MM.1S (cell line): Measurements from ENCODE around the gene EPB41L2.

Experiments used
- DNase-seq: peaks from one replicate; pipeline ENCODE4 v3.0.0-alpha.2; 2015
- H2AFZ ChIP-seq: fragments of 300-600 bp; sonication (generic); 2 replicates; pipeline ENCODE4 v1.6.0; 2016; ENCODE audit warnings: antibody characterized with exemption, low read length
- H3F3A ChIP-seq: fragments of 300-600 bp; sonication (generic); 2 replicates; pipeline ENCODE4 v1.6.1; 2016; ENCODE audit warnings: mild to moderate bottlenecking, antibody characterized with exemption, low read length, moderate library complexity, mixed read lengths; ENCODE audit not compliant: insufficient read depth
- H3K27ac ChIP-seq: fragments of 300-600 bp; sonication (generic); 2 replicates; pipeline ENCODE4 v1.5.1; 2016; ENCODE audit warnings: mild to moderate bottlenecking, low read length
- H3K27me3 ChIP-seq: fragments of 300-600 bp; sonication (generic); replicated peaks from 2 replicates; pipeline ENCODE4 v1.6.0; 2016; ENCODE audit warnings: low read length; ENCODE audit not compliant: insufficient read depth
- H3K36me3 ChIP-seq: fragments of 300-600 bp; sonication (generic); replicated peaks from 2 replicates; pipeline ENCODE4 v1.6.1; 2016; ENCODE audit warnings: mild to moderate bottlenecking, low read length, mixed read lengths; ENCODE audit not compliant: insufficient read depth
- H3K4me1 ChIP-seq: fragments of 300-600 bp; sonication (generic); 2 replicates; pipeline ENCODE4 v1.6.1; 2016; ENCODE audit warnings: low read length, mixed read lengths
- H3K4me2 ChIP-seq: fragments of 300-600 bp; sonication (generic); 2 replicates; pipeline ENCODE4 v1.6.0; 2016; ENCODE audit warnings: low read depth, low read length
- H3K4me3 ChIP-seq: fragments of 300-600 bp; sonication (generic); 2 replicates; pipeline ENCODE4 v1.5.1; 2016; ENCODE audit warnings: low read length, mixed read lengths
- H3K79me2 ChIP-seq: fragments of 300-600 bp; sonication (generic); 2 replicates; pipeline ENCODE4 v1.6.1; 2016; ENCODE audit warnings: mixed run types, low read length, mixed read lengths
- H3K9ac ChIP-seq: fragments of 300-600 bp; sonication (generic); 2 replicates; pipeline ENCODE4 v1.6.1; 2016; ENCODE audit warnings: low read length, mixed read lengths
- H3K9me2 ChIP-seq: fragments of 300-600 bp; sonication (generic); replicated peaks from 2 replicates; pipeline ENCODE4 v1.6.1; 2016; ENCODE audit warnings: mild to moderate bottlenecking, low read length, mixed read lengths; ENCODE audit not compliant: insufficient read depth
- H3K9me3 ChIP-seq: fragments of 300-600 bp; sonication (generic); replicated peaks from 2 replicates; pipeline ENCODE4 v1.6.1; 2016; ENCODE audit warnings: mild to moderate bottlenecking, low read length, mixed read lengths; ENCODE audit not compliant: insufficient read depth
- H4K20me1 ChIP-seq: fragments of 300-600 bp; sonication (generic); 2 replicates; pipeline ENCODE4 v1.6.1; 2016; ENCODE audit warnings: mild to moderate bottlenecking, low read length, moderate library complexity, mixed read lengths; ENCODE audit not compliant: insufficient read depth
- EZH2 ChIP-seq: fragments of 300-600 bp; sonication (generic); optimal IDR thresholded peaks from 2 replicates; pipeline ENCODE3; 2017; ENCODE audit warnings: low read depth, mild to moderate bottlenecking, antibody characterized with exemption, low read length, mixed read lengths
- EZH2phosphoT487 ChIP-seq: fragments of 300-600 bp; sonication (generic); IDR thresholded peaks from 2 replicates; pipeline ENCODE4 v1.6.1; 2018; ENCODE audit warnings: antibody characterized with exemption, low read length
- TF ChIP-seq, protein P1 (sequence below): fragments of 300-600 bp; sonication (generic); IDR thresholded peaks from 2 replicates; pipeline ENCODE4 v1.5.1; 2016; ENCODE audit warnings: antibody characterized with exemption, low read length, mixed read lengths

The EPB41L2 gene

DNA sequence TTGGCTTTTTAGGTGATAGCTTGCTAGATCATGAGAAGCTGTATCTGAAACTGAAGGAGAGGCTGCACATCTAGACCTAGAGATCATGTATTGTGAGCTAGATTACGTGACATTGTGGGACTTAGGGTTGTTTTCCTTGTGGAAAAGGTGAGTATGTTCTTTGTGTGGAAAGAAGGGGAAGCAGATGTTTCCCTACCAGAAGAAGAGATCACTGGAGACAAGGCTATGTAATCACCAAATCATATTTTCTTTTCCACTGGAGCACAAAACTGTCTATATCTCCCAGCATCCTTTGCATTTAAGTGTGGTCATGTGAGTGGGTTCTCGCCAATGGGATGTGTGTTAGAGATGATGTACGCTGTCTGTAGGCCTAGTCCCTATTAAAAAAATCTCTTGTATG lies 7.0 kb upstream of the EPB41L2 start:
- Histone ChIP-seq H3K27ac (no peak overlapping the region), H4K20me1 (no peaks in the 10 kb centered on the region), H3K79me2 (no peaks in the 10 kb centered on the region), H3F3A (no peaks in the 10 kb centered on the region), H3K36me3 (no peaks in the 10 kb centered on the region), H3K4me2 (no peak overlapping the region), H3K27me3 (no peaks in the 10 kb centered on the region), H3K9me2 (no peaks in the 10 kb centered on the region), H3K4me3 (no peak overlapping the region), H3K9me3 (no peaks in the 10 kb centered on the region), H2AFZ (no peak overlapping the region), H3K9ac (no peak overlapping the region), H3K4me1 (no peaks in the 10 kb centered on the region)
- TF ChIP-seq EZH2 (no peak), EZH2phosphoT487 (no peak)
- TF ChIP-seq, protein P1, sequence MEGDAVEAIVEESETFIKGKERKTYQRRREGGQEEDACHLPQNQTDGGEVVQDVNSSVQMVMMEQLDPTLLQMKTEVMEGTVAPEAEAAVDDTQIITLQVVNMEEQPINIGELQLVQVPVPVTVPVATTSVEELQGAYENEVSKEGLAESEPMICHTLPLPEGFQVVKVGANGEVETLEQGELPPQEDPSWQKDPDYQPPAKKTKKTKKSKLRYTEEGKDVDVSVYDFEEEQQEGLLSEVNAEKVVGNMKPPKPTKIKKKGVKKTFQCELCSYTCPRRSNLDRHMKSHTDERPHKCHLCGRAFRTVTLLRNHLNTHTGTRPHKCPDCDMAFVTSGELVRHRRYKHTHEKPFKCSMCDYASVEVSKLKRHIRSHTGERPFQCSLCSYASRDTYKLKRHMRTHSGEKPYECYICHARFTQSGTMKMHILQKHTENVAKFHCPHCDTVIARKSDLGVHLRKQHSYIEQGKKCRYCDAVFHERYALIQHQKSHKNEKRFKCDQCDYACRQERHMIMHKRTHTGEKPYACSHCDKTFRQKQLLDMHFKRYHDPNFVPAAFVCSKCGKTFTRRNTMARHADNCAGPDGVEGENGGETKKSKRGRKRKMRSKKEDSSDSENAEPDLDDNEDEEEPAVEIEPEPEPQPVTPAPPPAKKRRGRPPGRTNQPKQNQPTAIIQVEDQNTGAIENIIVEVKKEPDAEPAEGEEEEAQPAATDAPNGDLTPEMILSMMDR: no peak
- no peak for DNase-seq

DNA sequence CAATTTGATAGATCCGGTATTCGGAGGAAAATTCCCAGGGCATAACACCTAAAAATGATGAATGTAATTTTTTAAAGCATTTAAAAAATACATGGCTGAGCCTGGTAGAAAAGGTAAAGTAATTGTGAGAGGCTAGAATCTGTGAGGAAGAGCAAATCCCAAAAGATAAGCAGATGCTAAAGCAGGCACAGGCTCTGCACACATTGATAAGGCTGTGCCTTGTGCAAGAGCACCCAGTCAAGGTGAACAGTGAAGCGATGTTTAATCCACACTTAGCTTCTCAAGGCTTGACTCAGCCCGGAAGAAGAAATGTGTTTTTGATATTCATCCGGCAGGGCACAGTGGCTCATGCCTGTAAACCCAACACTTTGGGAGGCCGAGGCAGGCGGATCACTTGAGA lies 5.1 kb upstream of the EPB41L2 start:
- no peak overlapping the region for H3K4me3 ChIP-seq
- H3K4me2 ChIP-seq: no peak overlapping the region
- H2AFZ ChIP-seq: no peak overlapping the region
- H3K4me1 ChIP-seq: peaks cover 5% of the 10 kb centered on the region; the same call in 1 of the 2 replicates
- peaks cover 4% of the 10 kb centered on the region for H3F3A ChIP-seq
- H3K9ac ChIP-seq: no peak overlapping the region
- no peaks in the 10 kb centered on the region for H4K20me1 ChIP-seq
- H3K36me3 ChIP-seq: no peaks in the 10 kb centered on the region
- H3K79me2 ChIP-seq: no peaks in the 10 kb centered on the region
- DNase-seq: no peak
- no peak for TF ChIP-seq EZH2phosphoT487
- no peak for TF ChIP-seq EZH2
- TF ChIP-seq, protein P1: no peak
- no peaks in the 10 kb centered on the region for H3K27me3 ChIP-seq
- no peaks in the 10 kb centered on the region for H3K9me3 ChIP-seq
- no peaks in the 10 kb centered on the region for H3K9me2 ChIP-seq
- H3K27ac ChIP-seq: no peak overlapping the region

DNA sequence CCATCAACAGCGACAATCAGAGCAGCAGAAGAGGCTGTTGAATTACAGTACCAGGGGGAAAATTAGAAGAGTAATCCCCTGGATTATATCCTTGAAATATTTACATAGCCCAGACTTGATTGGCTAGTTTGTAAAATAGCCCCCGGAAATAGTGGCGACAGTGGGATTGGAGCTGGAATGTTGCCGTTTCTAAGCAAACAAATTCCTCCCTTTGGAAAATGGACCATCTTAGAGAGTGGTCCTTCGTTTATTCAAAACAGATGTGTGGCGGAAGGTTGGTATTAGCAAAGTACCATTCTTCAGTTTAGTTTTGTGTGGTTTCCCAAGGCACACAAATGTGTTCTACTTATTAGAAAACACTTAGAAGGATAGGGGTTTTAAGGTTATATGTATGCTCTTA lies 4.5 kb upstream of the EPB41L2 start:
- Histone ChIP-seq H3K79me2 (no peaks in the 10 kb centered on the region), H3K4me2 (no peak overlapping the region), H3K4me1 (peaks cover 5% of the 10 kb centered on the region; the same call in 1 of the 2 replicates), H3K27ac (no peak overlapping the region), H3K9me3 (no peaks in the 10 kb centered on the region), H3K36me3 (no peaks in the 10 kb centered on the region), H3K4me3 (no peak overlapping the region), H3F3A (peaks cover 4% of the 10 kb centered on the region), H3K9ac (no peak overlapping the region), H3K9me2 (no peaks in the 10 kb centered on the region), H3K27me3 (no peaks in the 10 kb centered on the region), H2AFZ (no peak overlapping the region), H4K20me1 (no peaks in the 10 kb centered on the region)
- no peak for DNase-seq
- TF ChIP-seq EZH2phosphoT487 (no peak), EZH2 (no peak)
- TF ChIP-seq, protein P1: no peak

DNA sequence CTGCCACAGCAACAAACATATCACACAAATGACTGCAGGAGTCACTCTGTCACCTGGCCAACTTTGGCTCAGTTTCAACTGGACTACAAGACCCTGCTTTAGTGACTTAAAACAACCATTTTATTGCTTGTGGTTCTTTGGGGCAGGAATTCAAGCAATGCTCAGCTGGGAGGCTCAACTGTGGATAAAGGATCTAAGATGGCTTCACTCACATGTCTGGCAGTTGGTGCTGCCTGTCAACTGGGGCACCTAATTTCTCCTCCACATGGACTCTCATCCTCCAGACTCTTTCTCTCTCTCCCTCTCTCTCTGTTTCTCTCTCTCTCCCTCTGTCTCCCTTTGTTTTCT lies 2.8 kb upstream of the EPB41L2 start:
- H3K27ac ChIP-seq: no peak overlapping the region
- peaks cover 4% of the 10 kb centered on the region for H3F3A ChIP-seq
- H3K4me2 ChIP-seq: no peak overlapping the region
- H3K9me2 ChIP-seq: no peaks in the 10 kb centered on the region
- no peaks in the 10 kb centered on the region for H3K27me3 ChIP-seq
- no peaks in the 10 kb centered on the region for H3K9me3 ChIP-seq
- H3K36me3 ChIP-seq: no peaks in the 10 kb centered on the region
- H4K20me1 ChIP-seq: no peaks in the 10 kb centered on the region
- peaks cover 7% of the 10 kb centered on the region; the same call in 1 of the 2 replicates for H3K79me2 ChIP-seq
- no peak overlapping the region for H3K9ac ChIP-seq
- H3K4me1 ChIP-seq: peaks cover 5% of the 10 kb centered on the region; the same call in 1 of the 2 replicates
- DNase-seq: no peak
- H2AFZ ChIP-seq: no peak overlapping the region
- TF ChIP-seq EZH2phosphoT487 (no peak), EZH2 (no peak)
- TF ChIP-seq, protein P1: no peak
- H3K4me3 ChIP-seq: no peak overlapping the region
